Amygdala (tissue), 56 donors: ENCODE results near the gene CNOT4.
"Not testable (repeated sequence)": the region's sequence is repeated elsewhere in the genome, so short reads cannot be mapped to it uniquely, and the experiment has no call there.

Experiments used
- DNase-seq, 56 donors: peaks; one replicate each; lab custom pipeline; 2025; lab: John Stamatoyannopoulos, UW

Gene CNOT4

DNA sequence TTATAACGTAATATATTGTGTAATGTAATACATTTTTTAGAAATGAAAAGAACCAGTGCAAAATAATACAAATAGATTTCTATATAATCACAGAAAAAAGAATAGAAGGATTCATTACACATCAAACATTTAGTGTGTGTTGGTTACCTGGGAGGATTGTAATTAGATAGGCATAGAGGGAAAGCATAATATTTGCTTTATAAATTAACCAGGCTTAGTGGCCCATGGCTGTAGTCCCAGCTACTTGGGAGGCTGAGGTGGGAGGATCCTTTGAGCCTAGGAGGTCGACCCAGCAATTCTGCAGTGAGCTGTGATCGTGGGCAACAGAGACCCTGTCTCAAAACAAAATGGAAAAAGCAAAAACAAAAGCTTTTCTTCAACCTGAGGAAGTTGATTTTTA lies 5.0 kb upstream of the CNOT4 start:
- DNase-seq: no peak

DNA sequence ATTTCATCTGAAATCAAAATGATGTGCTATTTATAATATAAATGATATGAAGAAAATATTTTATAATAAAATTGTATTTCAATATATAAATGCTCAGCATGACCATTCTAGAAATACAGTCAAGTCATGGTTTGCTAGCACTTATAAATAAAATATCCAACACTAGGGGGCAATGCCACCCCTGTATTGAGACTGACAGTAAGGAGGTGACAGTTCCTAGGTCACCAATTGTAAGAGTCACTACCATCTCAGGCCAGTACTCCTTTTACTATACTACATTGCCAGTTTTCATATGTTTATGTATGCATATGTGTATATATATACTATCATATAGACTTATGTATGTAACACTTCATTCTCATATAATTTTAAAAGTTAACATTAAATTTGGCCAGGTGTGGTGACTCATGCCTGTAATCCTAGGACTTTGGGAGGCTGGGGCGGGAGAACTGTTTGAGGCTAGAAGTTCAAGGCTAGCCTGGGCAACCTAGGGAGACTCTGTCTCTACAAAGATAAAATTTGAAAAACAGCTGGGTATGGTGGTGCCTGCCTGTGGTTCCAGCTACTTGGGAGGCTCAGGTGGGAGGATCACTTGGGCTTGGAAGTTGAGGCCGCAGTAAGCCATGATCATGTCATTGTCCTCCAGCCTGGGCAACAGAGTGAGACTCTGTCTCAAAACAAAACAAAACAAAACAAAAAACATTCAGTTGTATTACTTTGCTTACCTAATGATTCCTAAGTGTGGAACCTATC lies 2.4 kb upstream of the CNOT4 start:
- DNase-seq: peak in 6 of 56 donors; percentile 2 to 47 (median 19)

DNA sequence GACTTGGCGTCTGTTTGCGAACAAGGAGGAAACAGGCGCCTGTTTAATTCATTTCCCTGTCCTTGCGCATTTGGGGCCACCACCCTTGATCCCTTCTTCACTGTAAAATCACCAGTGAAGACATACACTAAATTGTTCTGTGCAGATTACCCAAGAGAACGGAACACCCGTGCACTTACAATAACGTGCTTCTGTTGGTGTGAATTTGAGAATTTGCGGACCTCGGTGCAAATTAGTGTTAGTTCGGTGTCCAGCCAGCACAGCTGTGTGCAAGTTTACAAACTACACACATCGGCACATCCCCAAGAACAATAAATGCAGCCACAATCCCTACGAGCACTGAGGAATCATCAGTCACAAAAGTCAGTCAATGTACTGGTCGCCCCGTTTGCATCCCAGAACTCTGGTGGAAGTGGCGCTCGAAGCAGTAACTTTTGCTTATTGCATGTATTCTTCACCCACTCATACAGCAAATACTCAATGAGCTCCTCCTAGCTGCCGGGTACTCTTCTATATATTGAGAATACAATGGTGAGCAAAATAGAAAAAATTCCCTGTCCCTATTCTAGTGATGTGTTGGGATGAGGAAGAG lies 786 bp upstream of the CNOT4 start:
- peak in 17 of 56 donors; percentile 1 to 52 (median 24) for DNase-seq

GRCh38 chr7:135509589-135509838 lies 388 bp downstream of the CNOT4 start:
- DNase-seq: no peak

DNA sequence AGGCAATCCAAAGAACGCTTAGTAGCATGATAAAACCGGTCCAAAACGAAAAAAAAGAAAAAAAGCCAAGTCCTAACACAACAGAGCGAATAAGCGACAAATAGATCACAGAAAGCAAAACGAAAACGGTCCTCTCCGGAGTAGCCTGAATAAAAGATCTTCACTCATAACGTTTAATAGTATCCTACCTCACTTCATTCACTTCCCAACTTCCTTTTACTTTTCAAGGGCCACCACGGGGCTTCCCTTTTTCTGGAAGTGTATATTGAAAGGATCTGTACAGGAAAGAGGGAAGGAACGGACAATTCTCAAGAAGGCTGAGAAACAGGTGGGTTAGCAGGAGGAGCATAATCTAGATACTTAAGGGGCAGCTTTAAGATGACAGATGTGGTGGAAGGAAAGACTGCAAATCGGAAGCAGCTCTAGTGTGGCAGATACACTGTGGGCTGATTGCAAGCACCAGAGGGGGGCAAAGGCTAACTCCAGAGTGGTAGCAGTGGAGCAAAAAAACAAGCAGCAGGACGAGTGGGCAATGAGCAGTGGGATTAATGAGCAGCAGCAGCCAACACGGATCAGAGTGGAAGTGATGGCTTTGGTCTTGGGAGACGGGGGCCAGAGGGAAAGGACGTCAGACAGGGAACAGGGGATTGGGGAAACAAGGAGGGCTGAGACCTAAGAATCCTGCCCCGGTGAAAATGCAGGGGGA lies 866 bp downstream of the CNOT4 start:
- DNase-seq: peak in 22 of 56 donors; percentile 5 to 65 (median 36)

DNA sequence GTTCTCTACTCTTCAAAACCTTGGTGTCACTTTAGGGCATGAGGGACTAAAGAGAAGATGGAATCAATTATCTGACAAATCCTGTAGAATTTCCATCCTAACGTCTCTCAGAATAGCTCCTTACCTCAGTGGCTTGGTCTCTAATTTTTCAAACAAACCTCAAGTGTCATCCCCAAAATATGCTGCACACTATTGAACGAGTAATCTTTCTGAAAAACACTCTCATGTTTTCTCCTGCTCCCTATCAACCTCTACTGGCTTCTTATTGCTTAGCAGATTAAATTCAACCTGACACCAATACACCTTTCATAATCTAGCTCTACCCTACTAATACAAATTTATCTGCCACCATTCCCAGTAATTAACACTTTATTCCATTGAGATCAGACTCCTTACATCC lies 8.5 kb downstream of the CNOT4 start:
- DNase-seq: no peak

GRCh38 chr7:135499818-135500217 lies 10.1 kb downstream of the CNOT4 start:
- DNase-seq: no peak

GRCh38 chr7:135497161-135497560 lies 12.7 kb downstream of the CNOT4 start:
- not testable (repeated sequence) for DNase-seq

- DNase-seq: no peak
Observed at GRCh38 chr7:135493362-135493761, 16.5 kb downstream of the CNOT4 start.

GRCh38 chr7:135492151-135492550 lies 17.8 kb downstream of the CNOT4 start:
- DNase-seq: no peak

GRCh38 chr7:135490783-135491182 lies 19.1 kb downstream of the CNOT4 start:
- no peak for DNase-seq

GRCh38 chr7:135489791-135490190 lies 20.1 kb downstream of the CNOT4 start:
- DNase-seq: no peak

GRCh38 chr7:135486261-135486920 lies 23.5 kb downstream of the CNOT4 start:
- no peak for DNase-seq

GRCh38 chr7:135481598-135481979 lies 28.3 kb downstream of the CNOT4 start:
- DNase-seq: no peak

- no peak for DNase-seq
Observed at GRCh38 chr7:135480966-135481597, 28.8 kb downstream of the CNOT4 start.

- no peak for DNase-seq
Observed at GRCh38 chr7:135475521-135475920, 34.4 kb downstream of the CNOT4 start.

DNA sequence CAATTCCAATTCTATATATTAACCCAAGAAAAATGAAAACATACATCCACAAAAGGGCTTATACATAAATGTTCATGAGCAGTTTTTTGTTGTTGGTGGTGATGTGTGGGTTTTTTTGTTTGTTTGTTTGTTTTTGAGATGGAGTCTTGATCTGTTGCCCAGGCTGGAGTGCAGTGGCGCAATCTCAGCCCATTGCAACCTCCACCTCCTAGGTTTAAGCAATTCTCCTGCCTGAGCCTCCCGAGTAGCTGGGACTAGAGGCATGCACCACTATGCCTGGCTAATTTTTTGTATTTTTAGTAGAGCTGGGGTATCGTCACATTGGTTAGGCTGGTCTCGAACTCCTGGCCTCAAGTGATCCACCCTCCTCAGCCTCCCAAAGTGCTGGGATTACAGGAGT lies 40.2 kb downstream of the CNOT4 start:
- DNase-seq: not testable (repeated sequence)

GRCh38 chr7:135467207-135467711 lies 42.6 kb downstream of the CNOT4 start:
- peak in 1 of 56 donors; percentile 4 for DNase-seq

- no peak for DNase-seq
Observed at GRCh38 chr7:135466442-135467206, 43.3 kb downstream of the CNOT4 start.

DNA sequence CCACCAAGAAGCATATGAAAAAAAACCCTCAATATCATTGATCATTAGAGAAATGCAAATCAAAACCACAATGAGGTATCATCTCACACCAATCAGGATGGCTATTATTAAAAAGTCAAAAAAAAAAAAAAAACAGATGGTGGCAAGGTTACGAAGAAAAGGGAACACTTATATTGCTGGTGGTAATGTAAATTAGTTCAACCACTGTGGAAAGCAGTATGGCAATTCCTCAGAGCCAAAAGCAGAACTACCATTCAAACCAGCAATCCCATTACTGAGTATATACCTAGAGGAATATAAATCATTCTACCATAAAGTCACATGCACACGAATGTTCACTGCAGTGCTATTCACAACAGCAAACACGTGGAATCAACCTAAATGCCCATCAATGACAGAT lies 46.0 kb downstream of the CNOT4 start:
- DNase-seq: no peak
